Measurements from ENCODE around the gene HCLS1.
"Not testable (repeated sequence)": the region's sequence is repeated elsewhere in the genome, so short reads cannot be mapped to it uniquely, and the experiment has no call there.

The HCLS1 gene

GRCh38 chr3:121654493-121655385 lies 6.0 kb downstream of the HCLS1 start:
- FAIRE-seq: no peak

- FAIRE-seq: no peak
Observed at GRCh38 chr3:121651684-121652083, 9.0 kb downstream of the HCLS1 start.

- peak; percentile 5 for FAIRE-seq
Observed at GRCh38 chr3:121649645-121650044, 11.1 kb downstream of the HCLS1 start.

DNA sequence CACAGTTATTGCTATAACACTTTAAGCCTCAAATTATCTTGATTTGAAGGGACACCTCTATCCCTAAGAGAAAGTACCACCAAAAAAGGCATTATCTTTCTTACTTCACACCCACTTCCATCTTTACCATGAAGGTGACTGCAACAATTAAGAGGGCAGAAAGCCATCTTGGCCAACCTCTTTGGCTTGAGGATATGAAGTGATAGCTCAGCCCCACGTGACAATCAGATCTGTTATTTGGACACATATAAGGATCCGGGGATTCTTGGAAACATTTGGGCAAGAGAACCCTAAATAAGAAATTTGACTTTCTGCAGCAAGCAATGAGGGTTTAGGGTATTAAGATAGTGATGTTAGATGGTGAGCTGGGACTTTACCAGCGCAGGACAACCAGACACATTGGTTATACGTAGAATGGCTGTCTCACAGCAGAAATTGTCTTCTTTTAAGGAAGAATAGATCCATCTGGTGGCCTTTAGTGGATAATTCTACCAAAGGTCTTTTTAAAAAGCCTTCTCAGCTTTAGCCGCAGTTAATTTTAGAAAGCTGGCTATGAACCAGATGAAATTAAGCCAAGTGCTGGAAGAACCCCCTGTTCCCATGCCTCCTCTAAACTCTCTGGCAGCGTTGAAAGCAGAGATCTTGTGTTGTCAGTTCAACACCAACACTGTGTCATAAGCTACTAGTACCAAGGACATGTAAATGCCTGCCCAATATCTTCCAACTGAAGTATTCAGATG lies 12.3 kb downstream of the HCLS1 start:
- FAIRE-seq: no peak

DNA sequence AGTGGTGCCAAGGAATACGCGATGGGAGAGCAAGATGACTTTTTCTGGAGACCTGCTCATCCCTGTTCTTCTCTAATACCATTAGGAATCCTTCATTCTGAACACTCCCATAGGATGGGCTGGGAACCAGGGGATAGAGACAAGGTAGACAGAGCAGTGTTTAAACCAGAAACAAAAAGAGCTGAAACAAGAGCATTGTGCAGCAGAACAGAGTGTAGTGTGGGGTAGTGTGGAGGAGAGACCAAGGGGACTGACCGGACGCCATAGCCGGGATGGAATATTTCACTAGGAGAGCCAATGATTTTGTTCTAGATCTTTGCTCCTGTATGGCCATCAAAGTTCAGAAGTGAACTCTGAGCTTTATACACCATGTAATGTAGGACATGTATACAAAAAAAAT lies 15.6 kb downstream of the HCLS1 start:
- FAIRE-seq: no peak

- FAIRE-seq: no peak
Observed at GRCh38 chr3:121642601-121643314, 17.9 kb downstream of the HCLS1 start.

GRCh38 chr3:121641127-121641526 lies 19.6 kb downstream of the HCLS1 start:
- FAIRE-seq: no peak

- FAIRE-seq: no peak
Observed at GRCh38 chr3:121637922-121638321, 22.8 kb downstream of the HCLS1 start.

- no peak for FAIRE-seq
Observed at GRCh38 chr3:121630355-121630754, 30.3 kb downstream of the HCLS1 start.

DNA sequence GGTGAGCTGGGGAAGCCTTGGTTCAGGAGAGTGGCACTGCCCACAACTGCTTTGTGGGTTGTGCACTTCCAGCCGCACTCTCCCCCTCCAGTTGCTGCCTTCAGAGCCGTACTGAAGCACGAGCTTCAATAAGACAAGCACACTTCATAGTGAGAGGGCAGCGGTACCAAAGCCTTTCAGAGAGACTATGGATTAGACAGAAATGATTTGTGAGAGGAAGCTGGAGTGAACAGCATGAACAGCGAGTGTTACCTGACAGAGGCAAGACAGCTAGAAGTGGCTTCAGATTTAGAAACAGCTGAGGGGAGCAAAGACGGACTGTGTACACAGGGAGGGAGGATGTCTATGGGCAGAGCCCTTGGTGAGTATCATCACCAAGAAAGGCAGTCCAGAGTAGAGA lies 31.1 kb downstream of the HCLS1 start:
- no peak for FAIRE-seq

DNA sequence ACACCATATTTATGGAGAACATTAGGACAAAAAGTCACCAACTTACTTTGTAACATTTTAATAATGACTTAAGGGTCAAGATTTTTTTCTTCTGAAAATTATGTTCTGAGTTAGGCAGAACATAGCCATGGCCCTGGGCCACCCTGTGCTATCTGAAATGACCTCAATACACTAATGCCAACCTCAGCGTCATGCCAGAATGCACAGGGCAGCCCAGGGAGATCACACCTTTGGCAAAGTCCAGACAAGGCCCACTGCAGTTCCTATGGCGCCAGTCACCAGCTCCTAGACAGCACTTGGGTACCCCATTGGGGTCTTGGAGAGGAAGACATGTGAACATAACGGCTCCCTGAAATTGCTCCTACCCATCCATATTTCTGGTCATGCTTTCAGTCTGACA lies 33.1 kb downstream of the HCLS1 start:
- FAIRE-seq: no peak

DNA sequence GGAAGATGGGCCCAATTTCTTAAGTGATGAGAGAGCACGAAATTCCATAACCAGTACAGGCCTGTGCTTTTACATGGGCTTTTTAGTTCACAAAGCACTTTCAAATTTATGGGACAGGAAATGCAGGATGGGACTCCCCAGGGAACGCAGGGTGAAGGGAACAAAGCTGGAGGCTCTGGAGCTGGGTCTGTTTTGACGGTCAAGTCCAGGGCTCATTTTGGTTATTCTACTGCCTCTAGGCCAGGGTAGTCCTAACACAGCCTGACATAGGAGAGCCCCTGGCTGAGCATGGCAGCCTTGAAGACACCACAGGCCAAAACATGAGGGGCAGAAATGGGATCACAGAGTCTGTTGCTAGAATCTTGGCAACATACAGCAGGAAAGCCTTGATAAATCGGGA lies 33.5 kb downstream of the HCLS1 start:
- FAIRE-seq: no peak

- no peak for FAIRE-seq
Observed at GRCh38 chr3:121626495-121626894, 34.2 kb downstream of the HCLS1 start.

- no peak for FAIRE-seq
Observed at GRCh38 chr3:121624147-121624899, 36.4 kb downstream of the HCLS1 start.

DNA sequence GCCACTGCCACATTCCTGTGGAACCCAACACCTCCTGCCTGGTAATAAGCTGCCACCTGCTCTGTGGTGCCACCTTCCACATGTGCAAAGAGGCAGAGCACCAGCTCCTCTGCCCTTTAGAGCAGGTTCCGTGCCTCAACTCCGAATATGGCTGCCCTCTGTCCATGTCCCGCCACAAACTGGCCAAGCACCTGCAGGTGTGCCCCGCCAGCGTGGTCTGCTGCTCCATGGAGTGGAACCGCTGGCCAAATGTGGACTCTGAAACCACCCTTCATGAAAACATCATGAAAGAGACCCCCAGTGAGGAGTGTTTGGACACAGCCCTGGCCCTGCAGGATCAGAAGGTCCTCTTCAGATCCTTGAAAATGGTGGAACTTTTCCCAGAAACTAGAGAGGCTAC lies 39.2 kb downstream of the HCLS1 start:
- no peak for FAIRE-seq

- no peak for FAIRE-seq
Observed at GRCh38 chr3:121619691-121620090, 41.0 kb downstream of the HCLS1 start.

DNA sequence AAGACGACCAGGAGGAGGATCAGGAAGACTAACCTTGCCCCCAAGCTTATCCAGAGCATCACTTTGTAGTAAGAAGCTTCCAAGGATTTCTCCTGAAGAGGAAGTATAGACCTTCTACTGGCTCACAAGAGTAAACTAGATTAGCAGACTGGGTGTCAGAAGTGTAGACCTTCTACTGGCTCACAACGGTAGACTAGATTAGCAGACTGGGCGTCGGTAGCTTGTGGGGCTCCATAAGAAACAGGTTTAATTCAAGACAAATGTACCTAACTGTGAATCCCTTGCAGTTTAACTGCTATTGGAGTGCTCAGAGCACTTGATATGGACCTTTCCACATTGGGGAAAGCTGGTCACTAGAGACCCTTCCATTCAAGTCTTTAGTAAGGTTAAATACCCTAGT lies 54.6 kb downstream of the HCLS1 start:
- no peak for FAIRE-seq

DNA sequence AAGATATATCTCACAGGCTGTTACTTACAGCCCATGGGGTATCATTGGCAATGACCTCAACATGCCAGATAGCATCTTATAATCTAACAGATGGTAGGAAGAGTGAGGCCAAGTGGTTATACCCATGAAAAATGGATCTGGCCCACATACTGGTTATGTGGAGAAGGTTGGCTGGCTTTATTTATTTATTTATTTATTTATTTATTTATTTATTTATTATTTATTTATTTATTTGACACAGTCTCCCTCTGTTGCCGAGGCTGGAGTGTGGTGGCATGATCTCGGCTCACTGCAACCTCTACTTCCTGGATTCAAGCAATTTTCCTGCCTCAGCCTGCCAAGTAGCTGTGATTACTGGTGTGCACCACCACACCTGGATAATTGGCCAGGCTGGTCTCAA lies 55.9 kb downstream of the HCLS1 start:
- no peak for FAIRE-seq

GRCh38 chr3:121601212-121601812 lies 59.4 kb downstream of the HCLS1 start:
- FAIRE-seq: no peak

DNA sequence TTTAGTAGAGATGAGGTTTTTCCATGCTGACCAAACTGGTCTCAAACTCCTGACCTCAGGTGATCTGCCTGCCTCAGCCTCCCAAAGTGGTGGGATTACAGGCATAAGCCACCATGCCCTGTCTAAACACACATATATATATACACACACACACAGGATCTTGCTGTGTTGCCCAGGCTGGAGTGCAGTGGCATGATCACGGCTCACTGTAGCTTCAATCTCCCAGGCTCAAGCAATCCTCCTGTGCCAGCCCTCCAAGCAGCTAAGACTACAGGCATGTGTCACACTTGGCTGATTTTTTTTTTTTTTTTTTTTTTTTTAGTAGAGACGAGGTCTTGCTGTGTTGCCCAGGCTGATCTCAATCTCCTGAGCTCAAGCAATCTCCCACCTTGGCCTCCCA lies 60.8 kb downstream of the HCLS1 start:
- FAIRE-seq: not testable (repeated sequence)

GRCh38 chr3:121598564-121598963 lies 62.1 kb downstream of the HCLS1 start:
- FAIRE-seq: no peak

GRCh38 chr3:121595765-121596406 lies 64.8 kb downstream of the HCLS1 start:
- no peak for FAIRE-seq
